Measurements from ENCODE around the gene ZNF208.

DNA sequence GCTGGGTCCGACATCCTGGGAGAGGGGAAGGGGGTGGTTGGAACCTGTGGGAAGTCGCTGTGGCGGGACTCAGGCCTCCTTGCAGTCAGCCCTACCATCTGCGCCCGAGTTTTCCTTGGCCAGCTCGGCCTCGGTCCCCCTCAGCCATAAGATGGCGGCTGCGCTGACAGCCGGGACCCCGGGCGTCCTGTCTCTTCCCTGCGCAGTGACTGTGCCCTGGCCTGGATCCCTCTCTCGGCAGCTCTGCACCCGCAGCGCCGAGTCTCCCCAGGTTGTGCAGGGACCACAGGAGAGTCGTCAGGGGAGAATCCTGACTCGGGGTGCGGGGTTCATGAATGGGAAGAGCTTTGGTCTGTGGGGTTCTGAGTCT is 41.9 kb upstream of the ZNF208 start:
- no peak for TF ChIP-seq POLR2A (IDR thresholded peaks at IDR 0.05)
- TF ChIP-seq, protein P1, sequence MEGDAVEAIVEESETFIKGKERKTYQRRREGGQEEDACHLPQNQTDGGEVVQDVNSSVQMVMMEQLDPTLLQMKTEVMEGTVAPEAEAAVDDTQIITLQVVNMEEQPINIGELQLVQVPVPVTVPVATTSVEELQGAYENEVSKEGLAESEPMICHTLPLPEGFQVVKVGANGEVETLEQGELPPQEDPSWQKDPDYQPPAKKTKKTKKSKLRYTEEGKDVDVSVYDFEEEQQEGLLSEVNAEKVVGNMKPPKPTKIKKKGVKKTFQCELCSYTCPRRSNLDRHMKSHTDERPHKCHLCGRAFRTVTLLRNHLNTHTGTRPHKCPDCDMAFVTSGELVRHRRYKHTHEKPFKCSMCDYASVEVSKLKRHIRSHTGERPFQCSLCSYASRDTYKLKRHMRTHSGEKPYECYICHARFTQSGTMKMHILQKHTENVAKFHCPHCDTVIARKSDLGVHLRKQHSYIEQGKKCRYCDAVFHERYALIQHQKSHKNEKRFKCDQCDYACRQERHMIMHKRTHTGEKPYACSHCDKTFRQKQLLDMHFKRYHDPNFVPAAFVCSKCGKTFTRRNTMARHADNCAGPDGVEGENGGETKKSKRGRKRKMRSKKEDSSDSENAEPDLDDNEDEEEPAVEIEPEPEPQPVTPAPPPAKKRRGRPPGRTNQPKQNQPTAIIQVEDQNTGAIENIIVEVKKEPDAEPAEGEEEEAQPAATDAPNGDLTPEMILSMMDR (IDR thresholded peaks at IDR 0.05) = no peak
